Ectodermal cell (in vitro differentiated cells): ENCODE results near the gene NR3C1.

Source experiments
- H3K27ac ChIP-seq: 2 replicates; pipeline ENCODE4 v1.7.0; 2013; ENCODE audit warnings: mild to moderate bottlenecking, low read depth, low read length; ENCODE audit not compliant: insufficient read depth, poor library complexity, severe bottlenecking
- H3K27me3 ChIP-seq: 2 replicates; pipeline ENCODE4 v1.7.0; 2013; ENCODE audit warnings: mild to moderate bottlenecking, low read length; ENCODE audit not compliant: insufficient read depth, control insufficient read depth, poor library complexity, severe bottlenecking
- H3K36me3 ChIP-seq: one replicate; pipeline ENCODE4 v1.7.0; 2013; ENCODE audit warnings: low read length; ENCODE audit not compliant: control insufficient read depth, insufficient read depth
- H3K4me1 ChIP-seq: one replicate; pipeline ENCODE4 v1.7.0; 2013; ENCODE audit warnings: low read length; ENCODE audit not compliant: control insufficient read depth, insufficient read depth
- H3K4me3 ChIP-seq: 2 replicates; pipeline ENCODE4 v1.7.0; 2013; ENCODE audit warnings: low read depth, low read length, control low read depth; ENCODE audit not compliant: insufficient read depth
- H3K9me3 ChIP-seq: 2 replicates; pipeline ENCODE4 v1.7.0; 2013; ENCODE audit warnings: mild to moderate bottlenecking, low read length, moderate library complexity; ENCODE audit not compliant: control insufficient read depth
- WGBS, 2 experiments: methylation state at CpG; one replicate each; pipeline ENCODE4 v1.1.7; 2013; ENCODE audit warnings: missing lambda C conversion rate in 2 of 2; 5-methylcytosine and 5-hydroxymethylcytosine counted together

Gene NR3C1

DNA sequence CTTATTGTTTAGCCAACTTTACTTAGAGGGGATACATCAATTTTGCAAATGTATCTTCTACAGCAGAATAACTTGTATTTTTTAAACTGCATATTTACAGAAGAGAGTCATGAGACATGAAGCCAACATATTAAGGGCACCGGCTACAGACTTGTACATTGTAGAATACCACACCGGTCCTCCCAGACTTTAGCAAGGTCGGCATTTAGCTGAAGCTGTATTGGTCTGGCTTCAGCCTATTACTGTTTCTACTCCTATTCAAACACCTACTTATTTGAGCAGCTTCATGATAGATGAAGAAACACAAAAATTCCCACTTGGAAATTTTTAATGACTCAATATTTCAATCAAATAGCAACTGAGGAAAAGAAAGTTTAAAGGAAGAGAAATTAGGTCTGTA, 33.0 kb downstream of the NR3C1 start:
- no peaks in the 10 kb centered on the region for H3K36me3 ChIP-seq
- no peaks in the 10 kb centered on the region for H3K9me3 ChIP-seq
- 93 to 95% methylated on average over 3 of the region's 3 CpGs for WGBS, 2 experiments
- H3K27ac ChIP-seq: no peak overlapping the region
- H3K4me3 ChIP-seq: no peak overlapping the region
- H3K27me3 ChIP-seq: no peaks in the 10 kb centered on the region
- H3K4me1 ChIP-seq: no peaks in the 10 kb centered on the region

DNA sequence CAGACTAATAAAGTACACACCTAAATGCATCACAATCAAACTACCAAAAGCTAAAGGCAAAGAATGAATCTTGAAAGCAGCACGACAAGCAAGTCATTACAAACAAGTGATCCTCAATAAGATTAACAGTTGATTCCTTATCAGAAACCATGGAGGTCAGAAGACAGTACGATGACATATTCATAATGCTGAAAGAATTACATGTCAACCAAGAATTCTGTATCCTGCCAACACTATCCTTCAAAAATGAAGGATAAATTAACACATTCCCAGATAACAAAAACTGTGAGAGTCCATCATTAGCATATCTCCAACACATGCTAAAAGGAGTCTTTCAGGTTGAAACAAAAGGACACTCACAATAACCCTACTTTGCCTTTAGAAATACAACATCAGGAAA, 39.4 kb downstream of the NR3C1 start:
- Histone ChIP-seq H3K9me3 (no peaks in the 10 kb centered on the region), H3K27ac (no peak overlapping the region), H3K27me3 (no peaks in the 10 kb centered on the region), H3K4me3 (no peak overlapping the region), H3K36me3 (no peaks in the 10 kb centered on the region), H3K4me1 (no peaks in the 10 kb centered on the region)
- WGBS, 2 experiments: 88 to 89% methylated on average over 2 of the region's 2 CpGs

DNA sequence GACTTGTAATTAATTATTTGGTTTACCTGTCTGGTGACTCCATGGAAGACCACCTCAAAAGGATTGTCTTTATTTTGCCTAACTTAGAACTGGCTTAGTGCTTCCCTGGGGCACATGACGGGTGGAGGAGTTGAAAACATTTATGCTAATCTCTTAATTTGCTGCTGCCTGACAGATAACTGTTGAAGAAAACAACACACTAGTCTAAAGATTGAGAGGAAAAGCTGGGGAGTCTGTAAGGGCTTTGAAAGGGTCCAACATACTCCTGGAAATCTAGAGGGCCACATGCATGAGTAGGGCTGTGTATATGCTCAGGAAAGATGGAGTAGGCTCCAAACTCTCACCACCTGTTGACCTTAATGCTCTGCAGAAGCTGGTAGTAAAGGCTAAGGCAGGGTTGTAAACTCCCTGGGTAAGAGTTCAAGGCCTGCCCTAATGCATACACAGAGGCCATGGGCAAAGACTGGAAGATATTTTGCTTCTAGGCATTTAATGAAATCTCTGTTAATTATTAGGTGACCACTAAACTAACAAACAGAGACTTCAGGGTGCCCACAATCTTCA, 40.7 kb downstream of the NR3C1 start:
- WGBS, 2 experiments: 87 to 88% methylated on average over 1 of the region's 1 CpG
- Histone ChIP-seq H3K36me3 (no peaks in the 10 kb centered on the region), H3K4me3 (no peak overlapping the region), H3K27ac (no peak overlapping the region), H3K9me3 (no peaks in the 10 kb centered on the region), H3K4me1 (no peaks in the 10 kb centered on the region), H3K27me3 (no peaks in the 10 kb centered on the region)

GRCh38 chr5:143361438-143361837, 42.0 kb downstream of the NR3C1 start:
- Histone ChIP-seq H3K4me3 (no peak overlapping the region), H3K36me3 (no peaks in the 10 kb centered on the region), H3K4me1 (no peaks in the 10 kb centered on the region), H3K9me3 (no peaks in the 10 kb centered on the region), H3K27ac (no peak overlapping the region), H3K27me3 (no peaks in the 10 kb centered on the region)
- WGBS, 2 experiments: 94 to 96% methylated on average over 3 of the region's 3 CpGs

- Histone ChIP-seq H3K27me3 (no peaks in the 10 kb centered on the region), H3K9me3 (no peaks in the 10 kb centered on the region), H3K36me3 (no peaks in the 10 kb centered on the region), H3K4me3 (no peak overlapping the region), H3K4me1 (no peaks in the 10 kb centered on the region), H3K27ac (no peak overlapping the region)
These were observed 42.7 kb downstream of the NR3C1 start for GRCh38 chr5:143360755-143361154.

DNA sequence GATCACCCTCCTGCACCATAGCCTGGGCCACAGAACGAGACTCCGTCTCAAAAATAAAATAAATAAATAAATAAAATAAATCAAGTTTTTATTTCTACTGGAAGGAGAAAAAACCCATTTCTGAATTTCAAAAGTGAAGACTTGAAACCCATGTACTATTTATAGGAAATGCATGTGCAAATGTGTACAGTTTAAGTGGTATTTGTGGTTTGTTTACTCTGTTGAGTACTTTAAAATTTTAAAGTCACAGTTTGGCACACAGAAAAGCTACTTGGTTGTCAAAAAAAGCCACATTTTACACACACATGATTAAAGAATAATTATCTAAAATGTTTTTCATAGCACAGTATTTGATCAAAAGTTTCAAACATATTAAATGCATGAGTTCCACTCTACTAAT, 43.6 kb downstream of the NR3C1 start:
- Histone ChIP-seq H3K36me3 (no peaks in the 10 kb centered on the region), H3K4me1 (no peaks in the 10 kb centered on the region), H3K9me3 (no peaks in the 10 kb centered on the region), H3K27ac (no peak overlapping the region), H3K27me3 (no peaks in the 10 kb centered on the region), H3K4me3 (no peak overlapping the region)
- no CpG with 5 or more reads among the region's 2 CpGs for WGBS, 2 experiments

GRCh38 chr5:143356855-143357583, 46.5 kb downstream of the NR3C1 start:
- Histone ChIP-seq H3K27me3 (no peaks in the 10 kb centered on the region), H3K4me3 (no peak overlapping the region), H3K4me1 (no peaks in the 10 kb centered on the region), H3K36me3 (no peaks in the 10 kb centered on the region), H3K27ac (no peak overlapping the region), H3K9me3 (no peaks in the 10 kb centered on the region)
- WGBS, 2 experiments: 96 to 97% methylated on average over 3 to 4 of the region's 4 CpGs

- H3K27me3 ChIP-seq: no peaks in the 10 kb centered on the region
- no peaks in the 10 kb centered on the region for H3K4me1 ChIP-seq
- H3K36me3 ChIP-seq: no peaks in the 10 kb centered on the region
- H3K4me3 ChIP-seq: no peak overlapping the region
- no peak overlapping the region for H3K27ac ChIP-seq
- H3K9me3 ChIP-seq: no peaks in the 10 kb centered on the region
These were observed 47.8 kb downstream of the NR3C1 start for GRCh38 chr5:143355710-143356109.

- Histone ChIP-seq H3K27ac (no peak overlapping the region), H3K4me1 (no peaks in the 10 kb centered on the region), H3K9me3 (no peaks in the 10 kb centered on the region), H3K36me3 (no peaks in the 10 kb centered on the region), H3K27me3 (no peaks in the 10 kb centered on the region), H3K4me3 (no peak overlapping the region)
- 93% methylated on average over 3 of the region's 3 CpGs for WGBS, 2 experiments
These were observed 49.5 kb downstream of the NR3C1 start for GRCh38 chr5:143354025-143354424.

DNA sequence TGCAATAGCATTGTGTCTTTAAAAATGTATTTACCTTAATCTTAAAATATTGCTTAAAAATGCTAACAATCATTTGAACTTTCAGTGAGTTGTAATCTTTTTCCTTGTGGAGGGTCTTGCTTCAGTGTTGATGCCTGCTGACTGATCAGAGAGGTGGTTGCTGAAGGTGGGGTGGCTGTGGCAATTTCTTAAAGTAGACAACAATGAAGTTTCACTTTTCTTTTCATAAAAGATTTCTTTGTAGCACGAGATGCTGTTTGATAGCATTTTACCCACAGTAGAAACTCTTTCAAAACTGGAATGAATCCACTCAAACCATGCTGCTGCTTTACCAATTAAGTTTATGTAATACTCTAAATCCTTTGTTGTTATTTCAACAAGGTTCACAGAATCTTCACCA, 50.8 kb downstream of the NR3C1 start:
- WGBS, 2 experiments: 92 to 95% methylated on average over 1 of the region's 1 CpG
- Histone ChIP-seq H3K4me1 (no peaks in the 10 kb centered on the region), H3K27me3 (no peaks in the 10 kb centered on the region), H3K27ac (no peak overlapping the region), H3K36me3 (no peaks in the 10 kb centered on the region), H3K9me3 (no peaks in the 10 kb centered on the region), H3K4me3 (no peak overlapping the region)
